Upper lobe of right lung (tissue), 1 donor: Measurements from ENCODE around the gene CLMN. TPM values are rescaled to one million over a fixed set of nuclear protein-coding genes. Genes with fewer than 3 reads are reported as not detected.

Experiments used
- ATAC-seq: fragments of 200-7000 bp; cut with Tn5 transposase; one replicate; pipeline ENCODE4 v1.9.1; 2020; ENCODE audit warnings: mild to moderate bottlenecking, moderate library complexity
- DNase-seq: peaks from one replicate; pipeline ENCODE4 v3.0.0-alpha.2; 2020
- H3K27ac ChIP-seq: fragments of 200-600 bp; one replicate; pipeline ENCODE4 v1.8.0; 2022
- H3K27me3 ChIP-seq: fragments of 200-600 bp; one replicate; pipeline ENCODE4 v1.8.0; 2022; ENCODE audit warnings: mild to moderate bottlenecking
- H3K36me3 ChIP-seq: fragments of 200-600 bp; one replicate; pipeline ENCODE4 v1.8.0; 2022
- H3K4me1 ChIP-seq: fragments of 200-600 bp; one replicate; pipeline ENCODE4 v1.8.0; 2022
- H3K4me3 ChIP-seq: fragments of 200-600 bp; one replicate; pipeline ENCODE4 v1.8.0; 2022; ENCODE audit warnings: mild to moderate bottlenecking
- H3K9me3 ChIP-seq: fragments of 200-600 bp; one replicate; pipeline ENCODE4 v1.8.0; 2022
- CTCF ChIP-seq: fragments of 200-600 bp; IDR thresholded peaks from one replicate; pipeline ENCODE4 v1.8.0; 2022; ENCODE audit warnings: antibody characterized with exemption
- intact Hi-C: fragments of 100-400 bp; cut with DNase I; formaldehyde crosslinking; loops from one replicate; pipeline ENCODE4 v1.11.0; 2022
- total RNA-seq: library from RNA; stranded (reverse); fragmentation: NEBNext Ultra II Directional; extraction: Animal tissue kit (Norgen Biotek cat#: 25700); gene quantifications from one replicate; pipeline ENCODE4 v1.2.1, GENCODE V29; 2021
- donor health status: DM: no; HTN: yes; CAD: no; lungs with severe emphysema.

The CLMN gene
- total RNA-seq, 1 donor from 2014 or later, result 19.3 TPM

- H3K27ac ChIP-seq, result peak overlapping the region; percentile 75
- H3K4me3 ChIP-seq, result no peak overlapping the region
- intact Hi-C loops, result no loop called here
- peak; percentile 91 for ATAC-seq
- no peak for TF ChIP-seq CTCF
- no peaks in the 10 kb centered on the region for H3K9me3 ChIP-seq
- peaks cover 13% of the 10 kb centered on the region for H3K4me1 ChIP-seq
- no peak for DNase-seq
- no peaks in the 10 kb centered on the region for H3K27me3 ChIP-seq
- no peaks in the 10 kb centered on the region for H3K36me3 ChIP-seq
Observed at GRCh38 chr14:95265106-95266094, 54.3 kb downstream of the CLMN start.

- H3K27me3 ChIP-seq, result no peaks in the 10 kb centered on the region
- TF ChIP-seq CTCF, result no peak
Observed at GRCh38 chr14:95264271-95264973, 55.3 kb downstream of the CLMN start.

DNA sequence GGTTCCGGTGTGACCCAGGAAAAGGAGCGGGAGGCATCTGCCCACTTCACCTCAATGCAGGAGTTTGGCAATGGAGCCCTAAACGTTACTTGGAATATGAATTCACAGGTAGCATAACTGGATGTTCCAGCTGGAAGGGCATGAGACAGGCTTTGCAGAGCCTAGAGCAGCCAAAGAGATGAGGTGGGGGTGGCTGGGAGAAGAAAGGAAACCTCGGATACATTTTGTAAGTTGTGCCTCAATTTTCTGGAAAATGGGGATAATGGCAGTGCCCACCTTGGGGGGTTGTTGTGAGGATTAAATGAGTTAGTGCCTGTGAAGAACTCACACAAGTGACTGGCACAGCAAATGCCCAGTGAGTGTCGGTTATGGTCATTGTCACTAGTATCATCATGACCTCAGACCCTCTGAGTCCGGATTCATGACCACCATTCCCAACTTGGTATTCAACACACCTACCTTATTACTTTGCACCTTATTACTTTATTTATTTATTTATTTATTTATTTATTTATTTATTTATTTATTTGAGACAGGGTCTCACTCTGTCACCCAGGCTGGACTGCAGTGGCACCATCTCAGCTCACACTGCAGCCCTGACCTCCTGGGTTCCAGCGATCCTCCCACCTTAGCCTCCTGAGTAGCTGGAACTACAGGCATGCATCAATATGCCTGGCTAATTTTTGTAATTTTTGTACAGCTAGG is 56.0 kb downstream of the CLMN start:
- DNase-seq (no peak), ATAC-seq (no peak)
- H3K36me3 ChIP-seq, result no peaks in the 10 kb centered on the region
- no peaks in the 10 kb centered on the region for H3K27me3 ChIP-seq
- no peak overlapping the region for H3K4me3 ChIP-seq
- intact Hi-C loops, result no loop called here
- H3K9me3 ChIP-seq, result no peaks in the 10 kb centered on the region
- no peak overlapping the region for H3K27ac ChIP-seq
- peaks cover 13% of the 10 kb centered on the region for H3K4me1 ChIP-seq
- no peak for TF ChIP-seq CTCF

More at GRCh38 chr14:95264271-95264973, 55.3 kb downstream of the CLMN start:
- intact Hi-C loops, result no loop called here
- no peak for ATAC-seq
- Histone ChIP-seq H3K4me3 (no peak overlapping the region), H3K9me3 (no peaks in the 10 kb centered on the region), H3K4me1 (peaks cover 13% of the 10 kb centered on the region), H3K27ac (peak overlapping the region; percentile 75), H3K36me3 (no peaks in the 10 kb centered on the region)
- no peak for DNase-seq

- TF ChIP-seq CTCF, result no peak
- peaks cover 13% of the 10 kb centered on the region for H3K4me1 ChIP-seq
- no peaks in the 10 kb centered on the region for H3K9me3 ChIP-seq
- no peaks in the 10 kb centered on the region for H3K36me3 ChIP-seq
- intact Hi-C loops, result no loop called here
- DNase-seq, result no peak
- H3K27ac ChIP-seq, result no peak overlapping the region
- no peak overlapping the region for H3K4me3 ChIP-seq
- no peak for ATAC-seq
- H3K27me3 ChIP-seq, result no peaks in the 10 kb centered on the region
Observed at GRCh38 chr14:95262511-95262891, 57.2 kb downstream of the CLMN start.

DNA sequence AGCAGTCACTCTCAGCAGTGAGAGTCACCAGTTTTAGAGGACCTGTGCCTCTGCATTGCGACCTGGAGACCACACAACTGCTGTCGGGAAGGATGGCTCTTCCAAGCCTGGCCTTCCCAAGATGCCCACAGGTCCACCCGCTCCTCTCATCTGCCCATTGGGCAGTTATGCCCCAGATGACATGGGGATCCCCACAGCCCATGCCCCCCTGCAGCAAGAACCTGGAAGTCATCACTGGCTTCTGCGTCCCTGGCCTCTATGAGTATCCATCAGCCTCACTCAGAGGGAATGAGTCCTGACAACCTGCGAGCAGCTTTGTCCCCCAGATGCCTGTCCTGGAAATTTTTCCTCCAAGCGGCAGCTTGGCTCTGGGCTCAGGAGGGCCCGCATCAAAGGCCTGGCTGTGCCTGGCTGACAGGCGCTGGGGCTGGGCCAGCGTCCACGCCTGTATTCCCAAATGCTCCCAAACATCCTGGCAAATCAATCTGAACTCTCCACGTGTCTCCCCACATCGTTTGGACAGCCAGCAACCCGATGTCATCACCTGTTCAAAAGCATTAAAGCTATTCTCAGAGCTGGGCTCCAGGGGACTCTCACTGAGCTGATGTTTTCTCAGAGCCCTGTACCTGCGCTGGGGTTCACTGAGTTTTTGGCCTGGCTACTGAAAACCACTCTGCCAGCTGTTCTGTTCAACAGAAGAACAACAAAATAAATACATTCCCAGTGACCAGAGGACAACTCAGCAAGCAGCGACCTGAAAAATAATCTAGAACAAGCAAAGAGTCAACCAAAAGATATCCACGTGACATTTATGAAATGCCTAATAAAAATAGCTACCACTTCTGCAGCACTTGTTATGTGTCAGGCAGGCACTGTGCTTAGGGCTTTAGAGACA is 57.8 kb downstream of the CLMN start:
- Histone ChIP-seq H3K36me3 (no peaks in the 10 kb centered on the region), H3K4me1 (peaks cover 13% of the 10 kb centered on the region), H3K27ac (peak overlapping the region; percentile 47), H3K9me3 (no peaks in the 10 kb centered on the region), H3K27me3 (no peaks in the 10 kb centered on the region), H3K4me3 (no peak overlapping the region)
- DNase-seq (no peak), ATAC-seq (peak; percentile 13)
- no peak for TF ChIP-seq CTCF
- intact Hi-C loops, result no loop called here
